GM21515 (cell line): ENCODE results near the gene TRIM73.
"Not testable (repeated sequence)": the region's sequence is repeated elsewhere in the genome, so short reads cannot be mapped to it uniquely, and the experiment has no call there.

Source experiments
- ATAC-seq: cut with Tn5 transposase; IDR thresholded peaks from one replicate; pipeline ENCODE4 v1.9.1; 2021; ENCODE audit not compliant: unreplicated experiment

TRIM73 gene

GRCh38 chr7:75415428-75415817 lies 20.0 kb downstream of the TRIM73 start:
- ATAC-seq = not testable (repeated sequence)

GRCh38 chr7:75415829-75416373 lies 20.5 kb downstream of the TRIM73 start:
- not testable (repeated sequence) for ATAC-seq

- not testable (repeated sequence) for ATAC-seq
Observed at GRCh38 chr7:75416787-75417186, 21.4 kb downstream of the TRIM73 start.

- ATAC-seq = not testable (repeated sequence)
Observed at GRCh38 chr7:75418292-75418858, 22.9 kb downstream of the TRIM73 start.

- not testable (repeated sequence) for ATAC-seq
Observed at GRCh38 chr7:75419210-75419609, 23.8 kb downstream of the TRIM73 start.

GRCh38 chr7:75419693-75420092 lies 24.3 kb downstream of the TRIM73 start:
- ATAC-seq = not testable (repeated sequence)

GRCh38 chr7:75420152-75420551 lies 24.7 kb downstream of the TRIM73 start:
- ATAC-seq = not testable (repeated sequence)

GRCh38 chr7:75421798-75422710 lies 26.6 kb downstream of the TRIM73 start:
- ATAC-seq = not testable (repeated sequence)

- ATAC-seq = not testable (repeated sequence)
Observed at GRCh38 chr7:75423481-75423880, 28.1 kb downstream of the TRIM73 start.

- ATAC-seq = not testable (repeated sequence)
Observed at GRCh38 chr7:75439000-75439399, 43.6 kb downstream of the TRIM73 start.

- ATAC-seq = not testable (repeated sequence)
Observed at GRCh38 chr7:75442101-75442464, 46.7 kb downstream of the TRIM73 start.

GRCh38 chr7:75442465-75443111 lies 47.2 kb downstream of the TRIM73 start:
- peak; percentile 73 for ATAC-seq

GRCh38 chr7:75449946-75450345 lies 54.5 kb downstream of the TRIM73 start:
- ATAC-seq = not testable (repeated sequence)

- not testable (repeated sequence) for ATAC-seq
Observed at GRCh38 chr7:75452494-75452955, 57.1 kb downstream of the TRIM73 start.
